Mesenchymal stem cell (in vitro differentiated cells and primary cell): Measurements from ENCODE around the gene HBA1.
"Not testable (repeated sequence)": the region's sequence is repeated elsewhere in the genome, so short reads cannot be mapped to it uniquely, and the experiment has no call there.

Experiments used
- DNase-seq: peaks from one replicate; pipeline ENCODE4 v3.0.0-alpha.2; 2013
- H2AFZ ChIP-seq: one replicate; pipeline ENCODE4 v1.6.1; 2013; ENCODE audit warnings: low read depth, mild to moderate bottlenecking, control low read depth, inconsistent platforms, low read length, moderate library complexity
- H2AK5ac ChIP-seq: 2 replicates; pipeline ENCODE4 v1.6.1; 2013; ENCODE audit warnings: low read length, moderate library complexity, mild to moderate bottlenecking, inconsistent platforms; ENCODE audit not compliant: severe bottlenecking
- H2BK120ac ChIP-seq: one replicate; pipeline ENCODE4 v1.6.1; 2013; ENCODE audit warnings: low read depth, mild to moderate bottlenecking, inconsistent platforms, low read length, moderate library complexity
- H2BK12ac ChIP-seq, 2 experiments: one replicate each; pipeline ENCODE4 v1.6.1; 2013; ENCODE audit warnings: inconsistent platforms in 2 of 2, low read length in 2 of 2, mild to moderate bottlenecking in 2 of 2, moderate library complexity in 2 of 2, control low read depth in 1 of 2
- H2BK15ac ChIP-seq: one replicate; pipeline ENCODE4 v1.6.1; 2013; ENCODE audit warnings: mild to moderate bottlenecking, low read depth, inconsistent platforms; ENCODE audit not compliant: poor library complexity, severe bottlenecking
- H2BK5ac ChIP-seq: 2 replicates; pipeline ENCODE4 v1.6.1; 2013; ENCODE audit warnings: low read depth, mild to moderate bottlenecking, low read length, control low read depth, inconsistent platforms; ENCODE audit not compliant: poor library complexity, severe bottlenecking
- H3K14ac ChIP-seq, 2 experiments: one replicate each; pipeline ENCODE4 v1.6.1; 2013; ENCODE audit warnings: inconsistent platforms in 2 of 2, low read length in 2 of 2, control low read depth in 1 of 2, mild to moderate bottlenecking in 1 of 2, moderate library complexity in 1 of 2
- H3K18ac ChIP-seq, 2 experiments: one replicate each; pipeline ENCODE4 v1.6.1; 2013; ENCODE audit warnings: inconsistent platforms in 2 of 2, low read length in 2 of 2, control low read depth in 1 of 2, low read depth in 1 of 2, mild to moderate bottlenecking in 1 of 2
- H3K23ac ChIP-seq, 2 experiments: one replicate each; pipeline ENCODE4 v1.6.1; 2013; ENCODE audit warnings: inconsistent platforms in 2 of 2, low read length in 2 of 2, mild to moderate bottlenecking in 2 of 2, moderate library complexity in 2 of 2, control low read depth in 1 of 2
- H3K27ac ChIP-seq: 2 replicates; pipeline ENCODE4 v1.5.1; 2013; ENCODE audit warnings: mild to moderate bottlenecking, moderate library complexity, low read length, control low read depth, inconsistent platforms; ENCODE audit not compliant: poor library complexity, severe bottlenecking
- H3K27me3 ChIP-seq, 2 experiments: 2 replicates each; pipeline versions ENCODE4 v1.6.1 to v1.7.0; 2013; ENCODE audit warnings: low read length in 2 of 2, mild to moderate bottlenecking in 2 of 2, moderate library complexity in 2 of 2, control low read depth in 1 of 2, inconsistent platforms in 1 of 2; ENCODE audit not compliant: control insufficient read depth in 1 of 2, insufficient read depth in 1 of 2
- H3K36me3 ChIP-seq, 2 experiments: 2 replicates each; pipeline versions ENCODE4 v1.6.1 to v1.7.0; 2013; ENCODE audit warnings: low read length in 2 of 2, control low read depth in 1 of 2, inconsistent platforms in 1 of 2, low read depth in 1 of 2, mild to moderate bottlenecking in 1 of 2; ENCODE audit not compliant: insufficient read depth in 2 of 2, control insufficient read depth in 1 of 2
- H3K4ac ChIP-seq, 2 experiments: one replicate each; pipeline ENCODE4 v1.6.1; 2013; ENCODE audit warnings: inconsistent platforms in 2 of 2, low read length in 2 of 2, mild to moderate bottlenecking in 2 of 2, moderate library complexity in 2 of 2, control low read depth in 1 of 2, low read depth in 1 of 2
- H3K4me1 ChIP-seq: 2 replicates; pipeline ENCODE4 v1.6.1; 2013; ENCODE audit warnings: low read depth, low read length, control low read depth; ENCODE audit not compliant: control insufficient read depth, insufficient read depth
- H3K4me2 ChIP-seq: 2 replicates; pipeline ENCODE4 v1.6.1; 2013; ENCODE audit warnings: low read length, mild to moderate bottlenecking, inconsistent platforms; ENCODE audit not compliant: poor library complexity, severe bottlenecking
- H3K4me3 ChIP-seq, 2 experiments: 2 replicates each; pipeline versions ENCODE4 v1.5.1 to v1.7.0; 2013; ENCODE audit warnings: low read length in 2 of 2, mild to moderate bottlenecking in 2 of 2, control low read depth in 1 of 2, low read depth in 1 of 2; ENCODE audit not compliant: insufficient read depth in 1 of 2
- H3K79me1 ChIP-seq: replicated peaks from 2 replicates; pipeline ENCODE4 v1.6.1; 2013; ENCODE audit warnings: mild to moderate bottlenecking, control low read depth, low read length, inconsistent platforms; ENCODE audit not compliant: poor library complexity, severe bottlenecking
- H3K9ac ChIP-seq: 2 replicates; pipeline ENCODE4 v1.7.0; 2013; ENCODE audit warnings: mild to moderate bottlenecking, low read length, moderate library complexity
- H3K9me3 ChIP-seq: 2 replicates; pipeline ENCODE4 v1.7.0; 2013; ENCODE audit warnings: mild to moderate bottlenecking, low read length; ENCODE audit not compliant: control insufficient read depth
- H4K8ac ChIP-seq: one replicate; pipeline ENCODE4 v1.6.1; 2013; ENCODE audit warnings: inconsistent platforms, mild to moderate bottlenecking, low read length, moderate library complexity
- H4K91ac ChIP-seq: one replicate; pipeline ENCODE4 v1.6.1; 2013; ENCODE audit warnings: mild to moderate bottlenecking, low read length, inconsistent platforms
- WGBS: methylation state at CpG from one replicate; pipeline ENCODE4 v1.1.7; 2013; ENCODE audit warnings: mixed read lengths; 5-methylcytosine and 5-hydroxymethylcytosine counted together

Gene HBA1

GRCh38 chr16:164134-164823 is 12.2 kb upstream of the HBA1 start:
- H3K9ac ChIP-seq, H2BK15ac ChIP-seq: not testable (repeated sequence)
- WGBS: no CpG with 5 or more reads among the region's 80 CpGs

GRCh38 chr16:164827-165538 is 11.5 kb upstream of the HBA1 start:
- no peaks in the 10 kb centered on the region for H3K9me3 ChIP-seq
- H4K8ac ChIP-seq: no peak overlapping the region
- peaks cover 14% of the 10 kb centered on the region for H3K4me1 ChIP-seq
- no peak overlapping the region for H2BK120ac ChIP-seq
- WGBS: 4% methylated on average over 38 of the region's 77 CpGs
- no peak overlapping the region for H2BK15ac ChIP-seq
- H3K27me3 ChIP-seq: peaks cover 60 to 61% of the 10 kb centered on the region in 2 experiments
- no peak overlapping the region for H3K23ac ChIP-seq
- H3K27ac ChIP-seq: no peak overlapping the region
- no peak overlapping the region for H2AK5ac ChIP-seq
- no peak overlapping the region for H3K18ac ChIP-seq
- no peak overlapping the region for H2BK12ac ChIP-seq
- no peaks in the 10 kb centered on the region for H3K79me1 ChIP-seq
- H3K9ac ChIP-seq: no peak overlapping the region
- no peak overlapping the region for H3K4ac ChIP-seq
- no peak overlapping the region for H3K14ac ChIP-seq
- no peak overlapping the region for H4K91ac ChIP-seq
- H3K4me3 ChIP-seq: no peak overlapping the region
- H2BK5ac ChIP-seq: no peak overlapping the region
- DNase-seq: no peak
- H2AFZ ChIP-seq: no peak overlapping the region
- peak overlapping the region; percentile 18 for H3K4me2 ChIP-seq
- H3K36me3 ChIP-seq: no peaks in the 10 kb centered on the region

More at GRCh38 chr16:164134-164823, 12.2 kb upstream of the HBA1 start:
- H2AK5ac ChIP-seq, H3K14ac ChIP-seq, DNase-seq, H3K27ac ChIP-seq, H3K79me1 ChIP-seq, H2BK5ac ChIP-seq, H3K18ac ChIP-seq, H2BK12ac ChIP-seq, H2BK120ac ChIP-seq, H3K4ac ChIP-seq, H2AFZ ChIP-seq, H3K23ac ChIP-seq, H3K4me2 ChIP-seq, H3K36me3 ChIP-seq, H4K91ac ChIP-seq, H3K4me3 ChIP-seq, H4K8ac ChIP-seq, H3K9me3 ChIP-seq: not testable (repeated sequence)
- H3K4me1 ChIP-seq: peaks cover 14% of the 10 kb centered on the region
- H3K27me3 ChIP-seq: peaks cover 63 to 64% of the 10 kb centered on the region in 2 experiments

- Histone ChIP-seq H2BK5ac (no peak within 1 kb of the TSS), H3K9me3 (no peaks in the 10 kb centered on the region), H2AFZ (no peak within 1 kb of the TSS), H3K4ac (no peak within 1 kb of the TSS), H4K91ac (no peak within 1 kb of the TSS), H3K4me3 (no peak within 1 kb of the TSS), H3K14ac (no peak within 1 kb of the TSS), H3K18ac (no peak within 1 kb of the TSS), H3K27ac (no peak within 1 kb of the TSS), H4K8ac (no peak within 1 kb of the TSS), H3K23ac (no peak within 1 kb of the TSS), H3K9ac (no peak within 1 kb of the TSS), H2BK120ac (no peak within 1 kb of the TSS), H2AK5ac (no peak within 1 kb of the TSS), H2BK15ac (peak within 1 kb of the TSS; percentile 40), H3K4me2 (peak within 1 kb of the TSS; percentile 18), H3K36me3 (no peaks in the 10 kb centered on the region), H3K79me1 (no peaks in the 10 kb centered on the region), H3K4me1 (peaks cover 17% of the 10 kb centered on the region), H2BK12ac (no peak within 1 kb of the TSS), H3K27me3 (peaks cover 63% of the 10 kb centered on the region in 2 experiments)
- DNase-seq: no peak
- WGBS: 6% methylated on average over 74 of the region's 75 CpGs
Observed at GRCh38 chr16:165539-166374, 10.7 kb upstream of the HBA1 start, which contains the start of gene HBM. Gene HBM, plus strand, starts transcription at chr16:165978. Its CDS starts 20 bp downstream, at chr16:165998.
